Measurements from ENCODE around the gene MTR.
A peak's percentile ranks its signal among the peaks of the same experiment; 100 is the strongest.

Gene MTR

GRCh38 chr1:236950365-236950764, 155.3 kb downstream of the MTR start:
- POLR2A ChIA-PET = no interaction called here
- CTCF ChIA-PET = interaction anchor here (0.7 kb wide), 1 partner anchor 350 kb away, joined by 5 read pairs; no protein-coding TSS in a partner anchor
- TF ChIP-seq SP1 (IDR thresholded peaks at IDR 0.05) = no peak
- TF ChIP-seq BHLHE40 (IDR thresholded peaks at IDR 0.05; ENCODE audit: borderline replicate concordance) = no peak
- no peak for TF ChIP-seq FOXA1 (IDR thresholded peaks at IDR 0.05)
- TF ChIP-seq ZNF384 (IDR thresholded peaks at IDR 0.05) = no peak
- no peak for TF ChIP-seq FOXM1 (IDR thresholded peaks at IDR 0.05; ENCODE audit: borderline replicate concordance)
- no peak for TF ChIP-seq LEF1 (IDR thresholded peaks at IDR 0.05; ENCODE audit: borderline replicate concordance)
- TF ChIP-seq NFRKB (IDR thresholded peaks at IDR 0.05) = no peak
- no peak for TF ChIP-seq TARDBP (IDR thresholded peaks at IDR 0.05)
- DNase-seq (ENCODE audit: extremely low spot score) = no peak

DNA sequence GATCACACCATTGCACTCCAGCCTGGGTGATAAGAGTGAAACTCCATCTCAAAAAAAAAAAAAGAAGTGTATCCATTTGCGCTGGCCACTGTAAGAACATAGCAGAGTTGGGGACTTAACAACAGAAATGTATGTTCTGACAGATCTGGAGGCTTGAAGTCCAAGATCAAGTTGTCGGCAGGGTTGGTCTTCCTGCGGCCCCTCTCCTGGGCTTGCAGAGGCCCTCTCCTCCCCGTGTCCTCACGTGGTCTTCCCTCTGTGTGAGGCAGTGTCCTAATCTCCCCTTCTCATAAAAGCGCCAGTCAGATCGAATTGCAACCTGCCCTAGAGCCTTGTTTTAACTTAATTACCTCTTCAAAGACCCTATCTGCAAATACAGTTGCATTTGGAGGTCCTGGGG, 156.6 kb downstream of the MTR start:
- no peak for TF ChIP-seq SP1 (IDR thresholded peaks at IDR 0.05)
- no peak for TF ChIP-seq CTBP1 (IDR thresholded peaks at IDR 0.05; ENCODE audit: borderline replicate concordance)
- TF ChIP-seq SUZ12 (IDR thresholded peaks at IDR 0.05) = no peak
- no peak; the same call in 1 of the 2 replicates for TF ChIP-seq ZNF384 (IDR thresholded peaks at IDR 0.05)
- TF ChIP-seq NFRKB (IDR thresholded peaks at IDR 0.05) = no peak
- peak; percentile 93 for TF ChIP-seq PKNOX1 (IDR thresholded peaks at IDR 0.05)
- TF ChIP-seq L3MBTL2 (conservative IDR thresholded peaks at IDR 0.05) = peak; percentile 74
- CTCF ChIA-PET = no interaction called here

GRCh38 chr1:236952246-236953003, 157.3 kb downstream of the MTR start:
- ChIA-PET CTCF (no interaction called here), POLR2A (interaction anchor here (0.7 to 0.8 kb wide), 2 partner anchors 348 to 602 kb away, joined by 3 read pairs; partner anchors contain the start of gene HEATR1)
- DNase-seq (ENCODE audit: extremely low spot score) = no peak
- TF ChIP-seq FOXA1 (IDR thresholded peaks at IDR 0.05) (no peak), LEF1 (IDR thresholded peaks at IDR 0.05; ENCODE audit: borderline replicate concordance) (no peak), SUZ12 (IDR thresholded peaks at IDR 0.05) (no peak), ELF4 (IDR thresholded peaks at IDR 0.05) (no peak), TARDBP (IDR thresholded peaks at IDR 0.05) (no peak), SP1 (IDR thresholded peaks at IDR 0.05) (no peak), ZNF384 (IDR thresholded peaks at IDR 0.05) (no peak), BHLHE40 (IDR thresholded peaks at IDR 0.05; ENCODE audit: borderline replicate concordance) (no peak), ARNT (IDR thresholded peaks at IDR 0.05) (no peak)

More for the DNA sequence above, 156.6 kb downstream of the MTR start:
- POLR2A ChIA-PET = no interaction called here
- peak; percentile 48 for DNase-seq (ENCODE audit: extremely low spot score)

DNA sequence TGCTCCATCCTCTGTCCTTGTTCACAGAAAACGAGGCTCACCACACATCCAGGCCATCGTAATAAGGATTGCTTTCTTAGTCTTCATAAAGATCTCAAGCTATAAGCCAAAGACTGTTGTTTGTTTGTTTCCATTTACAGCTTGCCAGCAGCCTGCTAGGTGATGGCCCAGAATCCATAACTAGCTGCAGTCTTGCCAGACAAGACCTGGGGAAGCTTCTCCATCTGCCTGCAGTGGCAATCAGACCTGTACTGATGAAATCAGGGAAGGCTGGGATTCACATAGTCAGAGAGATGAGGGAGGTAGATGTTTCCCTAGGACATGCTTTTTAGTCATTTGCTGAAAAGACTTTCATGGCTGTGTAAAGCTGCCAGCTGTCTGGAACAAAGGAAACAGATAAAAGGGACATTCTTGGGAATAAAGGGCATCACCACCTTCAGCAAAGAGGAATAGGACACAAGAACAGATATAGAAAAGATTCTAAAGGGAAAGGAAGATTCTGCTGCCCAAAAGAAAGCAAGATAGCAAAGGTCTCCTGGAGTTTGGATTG, 158.1 kb downstream of the MTR start:
- no peak for DNase-seq (ENCODE audit: extremely low spot score)
- CTCF ChIA-PET = no interaction called here
- POLR2A ChIA-PET = interaction anchor here (0.8 kb wide), 1 partner anchor 349 kb away, joined by 3 read pairs; the partner anchor contains the start of gene HEATR1
- no peak for TF ChIP-seq FOXA1 (IDR thresholded peaks at IDR 0.05)
- no peak for TF ChIP-seq HDGF (IDR thresholded peaks at IDR 0.05; ENCODE audit: borderline replicate concordance)
